ENCODE measurements around the gene F11R. TPM values are rescaled to one million over a fixed set of nuclear protein-coding genes. Genes with fewer than 3 reads are reported as not detected.

Gene F11R
- total RNA-seq, 3 donors from 2014 or later, result 84.0 to 222 (median 157) TPM

DNA sequence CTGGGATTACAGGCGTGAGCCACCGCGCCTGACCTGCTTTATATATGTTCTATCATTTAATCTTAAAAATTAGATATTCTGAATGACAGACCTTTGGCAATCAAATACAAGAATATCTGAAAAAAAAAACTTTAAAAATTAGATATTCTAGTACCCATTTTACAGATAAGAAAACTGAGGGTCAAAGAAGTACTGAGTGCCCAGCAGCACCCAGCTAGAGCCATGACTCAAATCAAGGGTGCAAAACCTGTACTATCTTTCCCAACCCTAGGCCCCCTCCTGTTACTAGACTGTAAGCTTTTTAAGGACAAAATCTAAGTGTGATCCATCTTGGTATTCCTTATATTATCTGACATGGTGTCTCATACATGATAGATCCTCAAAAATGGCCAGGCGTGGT is 40.5 kb upstream of the F11R start:
- H3K9me3 ChIP-seq, result no peaks in the 10 kb centered on the region
- TF ChIP-seq, protein P1, sequence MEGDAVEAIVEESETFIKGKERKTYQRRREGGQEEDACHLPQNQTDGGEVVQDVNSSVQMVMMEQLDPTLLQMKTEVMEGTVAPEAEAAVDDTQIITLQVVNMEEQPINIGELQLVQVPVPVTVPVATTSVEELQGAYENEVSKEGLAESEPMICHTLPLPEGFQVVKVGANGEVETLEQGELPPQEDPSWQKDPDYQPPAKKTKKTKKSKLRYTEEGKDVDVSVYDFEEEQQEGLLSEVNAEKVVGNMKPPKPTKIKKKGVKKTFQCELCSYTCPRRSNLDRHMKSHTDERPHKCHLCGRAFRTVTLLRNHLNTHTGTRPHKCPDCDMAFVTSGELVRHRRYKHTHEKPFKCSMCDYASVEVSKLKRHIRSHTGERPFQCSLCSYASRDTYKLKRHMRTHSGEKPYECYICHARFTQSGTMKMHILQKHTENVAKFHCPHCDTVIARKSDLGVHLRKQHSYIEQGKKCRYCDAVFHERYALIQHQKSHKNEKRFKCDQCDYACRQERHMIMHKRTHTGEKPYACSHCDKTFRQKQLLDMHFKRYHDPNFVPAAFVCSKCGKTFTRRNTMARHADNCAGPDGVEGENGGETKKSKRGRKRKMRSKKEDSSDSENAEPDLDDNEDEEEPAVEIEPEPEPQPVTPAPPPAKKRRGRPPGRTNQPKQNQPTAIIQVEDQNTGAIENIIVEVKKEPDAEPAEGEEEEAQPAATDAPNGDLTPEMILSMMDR (IDR thresholded peaks at IDR 0.05), result no peak
- H3K4me3 ChIP-seq, result no peak overlapping the region
- H3K36me3 ChIP-seq (ENCODE audit: low read depth), result no peaks in the 10 kb centered on the region
- no peak for DNase-seq
- ATAC-seq, result no peak
- peaks cover 3% of the 10 kb centered on the region for H3K4me1 ChIP-seq (ENCODE audit: low read depth)
- intact Hi-C loops (cut with DNase I, micrococcal nuclease), result no loop called here

DNA sequence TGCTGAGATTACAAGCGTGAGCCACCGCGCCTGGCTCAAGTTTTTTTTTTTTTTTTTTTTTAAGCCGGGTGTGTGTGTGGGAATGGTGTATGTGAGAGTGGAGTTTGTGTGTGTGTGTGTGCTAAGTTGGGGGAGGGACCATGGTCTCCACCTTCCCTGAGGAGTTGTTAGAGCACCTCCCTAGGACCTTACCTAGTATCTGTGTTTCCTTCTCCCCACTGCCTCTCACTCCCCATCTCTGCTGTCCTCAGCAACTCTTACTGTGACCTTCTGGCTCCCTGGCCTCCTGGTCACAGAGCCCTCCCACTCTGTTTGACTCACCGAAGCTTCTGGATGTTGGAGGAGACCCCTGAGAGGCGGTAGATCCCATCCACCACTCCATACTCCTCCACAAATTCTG is 38.3 kb upstream of the F11R start:
- H3K4me1 ChIP-seq (ENCODE audit: low read depth), result peaks cover 3% of the 10 kb centered on the region
- DNase-seq (no peak), ATAC-seq (no peak)
- TF ChIP-seq, protein P1 (IDR thresholded peaks at IDR 0.05), result no peak
- intact Hi-C loops (cut with DNase I, micrococcal nuclease), result no loop called here
- no peaks in the 10 kb centered on the region for H3K36me3 ChIP-seq (ENCODE audit: low read depth)
- no peaks in the 10 kb centered on the region for H3K9me3 ChIP-seq
- no peak overlapping the region for H3K4me3 ChIP-seq

GRCh38 chr1:161054805-161055204 is 33.9 kb upstream of the F11R start:
- ATAC-seq, result no peak

GRCh38 chr1:161054232-161054631 is 33.3 kb upstream of the F11R start:
- intact Hi-C loops (cut with DNase I, micrococcal nuclease), result no loop called here
- ATAC-seq (no peak), DNase-seq (no peak)
- no peaks in the 10 kb centered on the region for H3K4me1 ChIP-seq (ENCODE audit: low read depth)
- H3K4me3 ChIP-seq, result no peak overlapping the region
- no peaks in the 10 kb centered on the region for H3K36me3 ChIP-seq (ENCODE audit: low read depth)
- TF ChIP-seq, protein P1 (IDR thresholded peaks at IDR 0.05), result no peak
- peaks cover 2% of the 10 kb centered on the region for H3K9me3 ChIP-seq

More at GRCh38 chr1:161054805-161055204, 33.9 kb upstream of the F11R start:
- Histone ChIP-seq H3K4me1 (ENCODE audit: low read depth) (peaks cover 3% of the 10 kb centered on the region), H3K9me3 (no peaks in the 10 kb centered on the region), H3K4me3 (no peak overlapping the region), H3K36me3 (ENCODE audit: low read depth) (no peaks in the 10 kb centered on the region)
- no peak for DNase-seq
- TF ChIP-seq, protein P1 (IDR thresholded peaks at IDR 0.05), result no peak
- intact Hi-C loops (cut with DNase I, micrococcal nuclease), result no loop called here

- no peak overlapping the region for H3K4me3 ChIP-seq
- no peak for DNase-seq
- no peaks in the 10 kb centered on the region for H3K36me3 ChIP-seq (ENCODE audit: low read depth)
- TF ChIP-seq, protein P1 (IDR thresholded peaks at IDR 0.05), result no peak
- no peak for ATAC-seq
- H3K9me3 ChIP-seq, result peaks cover 3% of the 10 kb centered on the region
- intact Hi-C loops (cut with DNase I, micrococcal nuclease), result no loop called here
- no peaks in the 10 kb centered on the region for H3K4me1 ChIP-seq (ENCODE audit: low read depth)
These were observed 31.9 kb upstream of the F11R start for GRCh38 chr1:161052899-161053298.

- H3K4me3 ChIP-seq, result no peak overlapping the region
- ATAC-seq, result no peak
- no peaks in the 10 kb centered on the region for H3K36me3 ChIP-seq (ENCODE audit: low read depth)
These were observed 30.3 kb upstream of the F11R start for GRCh38 chr1:161051219-161051618.

More at GRCh38 chr1:161051219-161051618, 30.3 kb upstream of the F11R start:
- DNase-seq, result no peak
- H3K9me3 ChIP-seq, result peaks cover 3% of the 10 kb centered on the region
- intact Hi-C loops (cut with DNase I, micrococcal nuclease), result no loop called here
- H3K4me1 ChIP-seq (ENCODE audit: low read depth), result no peaks in the 10 kb centered on the region
- TF ChIP-seq, protein P1 (IDR thresholded peaks at IDR 0.05), result no peak
